ENCODE results near the gene CAPN2. TPM values are rescaled to one million over a fixed set of nuclear protein-coding genes. Genes with fewer than 3 reads are reported as not detected.
"Not testable (repeated sequence)": the region's sequence is repeated elsewhere in the genome, so short reads cannot be mapped to it uniquely, and the experiment has no call there.

The CAPN2 gene
- total RNA-seq, 4 donors from 2014 or later, result 134 to 155 (median 148) TPM

- WGBS, 2 donors, result 65 to 75% methylated on average over 7 of the region's 7 CpGs
- Histone ChIP-seq H3K4me1 (peaks cover 0 to 10% of the 10 kb centered on the region in 2 donors), H3K27ac (peak overlapping the region in 1 of 3 donors; percentile 4), H3K36me3 (peaks cover 50 to 57% of the 10 kb centered on the region in 2 donors), H3K9me3 (no peaks in the 10 kb centered on the region), H3K4me3 (replicated peaks in 1 of 3) (no peak overlapping the region), H3K27me3 (no peaks in the 10 kb centered on the region)
- intact Hi-C loops (cut with DNase I), result no loop called here
- TF ChIP-seq, protein P1, sequence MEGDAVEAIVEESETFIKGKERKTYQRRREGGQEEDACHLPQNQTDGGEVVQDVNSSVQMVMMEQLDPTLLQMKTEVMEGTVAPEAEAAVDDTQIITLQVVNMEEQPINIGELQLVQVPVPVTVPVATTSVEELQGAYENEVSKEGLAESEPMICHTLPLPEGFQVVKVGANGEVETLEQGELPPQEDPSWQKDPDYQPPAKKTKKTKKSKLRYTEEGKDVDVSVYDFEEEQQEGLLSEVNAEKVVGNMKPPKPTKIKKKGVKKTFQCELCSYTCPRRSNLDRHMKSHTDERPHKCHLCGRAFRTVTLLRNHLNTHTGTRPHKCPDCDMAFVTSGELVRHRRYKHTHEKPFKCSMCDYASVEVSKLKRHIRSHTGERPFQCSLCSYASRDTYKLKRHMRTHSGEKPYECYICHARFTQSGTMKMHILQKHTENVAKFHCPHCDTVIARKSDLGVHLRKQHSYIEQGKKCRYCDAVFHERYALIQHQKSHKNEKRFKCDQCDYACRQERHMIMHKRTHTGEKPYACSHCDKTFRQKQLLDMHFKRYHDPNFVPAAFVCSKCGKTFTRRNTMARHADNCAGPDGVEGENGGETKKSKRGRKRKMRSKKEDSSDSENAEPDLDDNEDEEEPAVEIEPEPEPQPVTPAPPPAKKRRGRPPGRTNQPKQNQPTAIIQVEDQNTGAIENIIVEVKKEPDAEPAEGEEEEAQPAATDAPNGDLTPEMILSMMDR (IDR thresholded peaks at IDR 0.05), result no peak
- no peak for TF ChIP-seq POLR2A (IDR thresholded peaks at IDR 0.05)
- peak; percentile 20 to 30 for DNase-seq
These were observed 90.9 kb downstream of the CAPN2 start for GRCh38 chr1:223803211-223803610.

DNA sequence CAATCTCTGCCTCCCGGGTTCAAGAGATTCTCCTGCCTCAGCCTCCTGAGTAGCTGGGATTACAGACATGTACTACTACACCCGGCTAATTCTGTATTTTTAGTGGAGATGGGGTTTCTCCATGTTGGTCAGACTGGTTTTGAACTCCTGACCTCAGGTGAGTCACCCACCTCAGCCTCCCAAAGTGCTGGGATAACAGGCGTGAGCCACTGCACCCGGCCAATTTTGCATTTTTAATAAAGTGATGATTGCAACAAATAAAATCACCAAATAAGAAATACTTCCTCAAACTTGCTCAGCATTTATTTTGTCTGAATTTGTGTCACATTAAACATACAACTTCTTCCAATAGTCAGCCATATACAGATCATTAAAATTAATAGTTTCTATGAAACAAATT lies 97.6 kb downstream of the CAPN2 start:
- DNase-seq; H3K27ac ChIP-seq; H3K4me3 ChIP-seq (replicated peaks in 1 of 3); H3K27me3 ChIP-seq; H3K9me3 ChIP-seq; H3K4me1 ChIP-seq; intact Hi-C loops (cut with DNase I): not testable (repeated sequence)
- 86 to 93% methylated on average over 4 of the region's 4 CpGs for WGBS, 2 donors
- H3K36me3 ChIP-seq, result peaks cover 16 to 28% of the 10 kb centered on the region in 2 donors

- Histone ChIP-seq H3K27me3 (no peaks in the 10 kb centered on the region), H3K36me3 (peaks cover 16 to 28% of the 10 kb centered on the region in 2 donors), H3K4me1 (peaks cover 7 to 8% of the 10 kb centered on the region in 2 donors), H3K4me3 (replicated peaks in 1 of 3) (no peak overlapping the region), H3K9me3 (no peaks in the 10 kb centered on the region), H3K27ac (no peak overlapping the region)
- WGBS, 2 donors, result 88 to 90% methylated on average over 2 of the region's 2 CpGs
- intact Hi-C loops (cut with DNase I), result no loop called here
- TF ChIP-seq, protein P1 (IDR thresholded peaks at IDR 0.05), result no peak
- TF ChIP-seq POLR2A (IDR thresholded peaks at IDR 0.05), result no peak
- DNase-seq, result no peak
These were observed 98.2 kb downstream of the CAPN2 start for GRCh38 chr1:223810586-223810985.

DNA sequence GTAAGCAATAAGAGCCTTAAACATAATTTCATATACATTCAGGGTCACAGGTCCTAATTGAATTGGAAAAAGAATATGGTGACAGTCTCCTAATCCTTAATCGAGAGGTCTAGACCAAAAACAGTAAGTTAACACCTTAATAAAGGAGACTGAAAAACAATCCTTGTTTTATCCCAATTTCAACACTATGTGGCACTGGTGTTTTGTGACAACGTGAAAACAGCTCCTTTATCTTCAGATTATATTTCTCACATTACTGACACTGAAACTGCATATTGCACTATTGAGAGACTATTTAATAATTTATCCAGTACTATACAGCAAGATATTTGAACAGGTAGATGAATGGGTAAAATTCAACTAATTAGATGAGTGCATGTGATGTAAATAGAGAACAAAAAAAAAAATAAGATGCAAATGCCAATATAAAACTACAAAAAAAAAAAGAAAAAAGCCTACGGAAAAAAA lies 99.3 kb downstream of the CAPN2 start:
- DNase-seq, result no peak
- Histone ChIP-seq H3K9me3 (no peaks in the 10 kb centered on the region), H3K27me3 (no peaks in the 10 kb centered on the region), H3K4me3 (replicated peaks in 1 of 3) (no peak overlapping the region), H3K27ac (no peak overlapping the region), H3K36me3 (peaks cover 7 to 20% of the 10 kb centered on the region in 2 donors), H3K4me1 (peaks cover 14 to 16% of the 10 kb centered on the region in 2 donors)
- TF ChIP-seq POLR2A (IDR thresholded peaks at IDR 0.05), result no peak
- TF ChIP-seq, protein P1 (IDR thresholded peaks at IDR 0.05), result peak in 5 of 6 experiments; percentile 23 to 74 (median 61)
- 54 to 58% methylated on average over 3 of the region's 3 CpGs for WGBS, 2 donors
- intact Hi-C loops (cut with DNase I), result no loop called here

GRCh38 chr1:223813645-223814044 lies 101.3 kb downstream of the CAPN2 start:
- no peak overlapping the region for H3K27ac ChIP-seq
- intact Hi-C loops (cut with DNase I), result no loop called here

More at GRCh38 chr1:223813645-223814044, 101.3 kb downstream of the CAPN2 start:
- Histone ChIP-seq H3K4me3 (replicated peaks in 1 of 3) (no peak overlapping the region), H3K4me1 (peaks cover 14 to 16% of the 10 kb centered on the region in 2 donors), H3K9me3 (no peaks in the 10 kb centered on the region), H3K36me3 (peaks cover 7 to 17% of the 10 kb centered on the region in 2 donors), H3K27me3 (no peaks in the 10 kb centered on the region)
- no peak for TF ChIP-seq POLR2A (IDR thresholded peaks at IDR 0.05)
- TF ChIP-seq, protein P1 (IDR thresholded peaks at IDR 0.05), result no peak
- no peak for DNase-seq
